H1 (cell line): Measurements from ENCODE around the gene CALHM2. TPM values are rescaled to one million over a fixed set of nuclear protein-coding genes. Genes with fewer than 3 reads are reported as not detected.

Experiments used
- CTCF ChIA-PET: fragments of 300-600 bp; sonication (Branson Sonifier 250); formaldehyde crosslinking; loops from one replicate; lab custom pipeline; 2021; ENCODE audit not compliant: partially characterized antibody; lab: Charles Lee
- POLR2A ChIA-PET: fragments of 300-600 bp; sonication (Branson Sonifier 250); formaldehyde crosslinking; loops from one replicate; lab custom pipeline; 2021; ENCODE audit warnings: inconsistent platforms; ENCODE audit not compliant: partially characterized antibody; lab: Charles Lee
- DNase-seq, 2 experiments: peaks; one replicate each; pipeline versions ENCODE4 v3.0.0 to v3.0.0-alpha.2; 2010 to 2022; ENCODE audit warnings: low spot score in 2 of 2, low read depth in 1 of 2, mixed read lengths in 1 of 2
- FAIRE-seq: peaks from 2 replicates; lab custom pipeline; 2011; peaks lifted over from hg19 to GRCh38; lab: Jason Lieb, UNC
- H2AFZ ChIP-seq: 2 replicates; pipeline ENCODE4 v1.8.1; 2012; ENCODE audit warnings: low read length, inconsistent platforms
- H2AK5ac ChIP-seq: 2 replicates; pipeline ENCODE4 v1.6.1; 2013; ENCODE audit warnings: low read depth, low read length
- H2BK120ac ChIP-seq: replicated peaks from 2 replicates; pipeline ENCODE3; 2013; ENCODE audit warnings: low read depth, low read length, inconsistent platforms
- H2BK12ac ChIP-seq: 2 replicates; pipeline ENCODE4 v1.6.1; 2013; ENCODE audit warnings: low read depth, low read length
- H2BK15ac ChIP-seq: 2 replicates; pipeline ENCODE4 v1.6.1; 2013; ENCODE audit warnings: low read length
- H2BK20ac ChIP-seq: 2 replicates; pipeline ENCODE4 v1.6.1; 2013; ENCODE audit warnings: low read length
- H2BK5ac ChIP-seq: 2 replicates; pipeline ENCODE4 v1.6.1; 2013; ENCODE audit warnings: low read depth, low read length
- H3K14ac ChIP-seq: 2 replicates; pipeline ENCODE4 v1.6.1; 2013; ENCODE audit warnings: inconsistent platforms; ENCODE audit not compliant: insufficient read length
- H3K18ac ChIP-seq: 2 replicates; pipeline ENCODE4 v1.6.1; 2013; ENCODE audit warnings: low read length; ENCODE audit errors: extremely low read depth
- H3K23ac ChIP-seq: 2 replicates; pipeline ENCODE4 v1.6.1; 2013; ENCODE audit warnings: inconsistent platforms; ENCODE audit not compliant: insufficient read length
- H3K23me2 ChIP-seq: 2 replicates; pipeline ENCODE4 v1.6.1; 2013; ENCODE audit warnings: low read depth, low read length
- H3K27ac ChIP-seq: 2 replicates; pipeline ENCODE4 v1.6.1; 2011; ENCODE audit warnings: low read depth, low read length, inconsistent platforms
- H3K27me3 ChIP-seq, 4 experiments: replicated peaks in 1 of 4; 1 replicate in 1 of 4; 2 replicates in 3 of 4; pipeline versions ENCODE4 v1.6.1 to v1.8.1; 2011 to 2013; ENCODE audit warnings: low read length in 3 of 4, mild to moderate bottlenecking in 3 of 4, inconsistent platforms in 2 of 4, mixed read lengths in 2 of 4, moderate library complexity in 1 of 4; ENCODE audit not compliant: control insufficient read depth in 3 of 4, insufficient read depth in 3 of 4; ENCODE audit errors: extremely low read depth in 1 of 4
- H3K36me3 ChIP-seq, 4 experiments: 2 replicates each; pipeline versions ENCODE4 v1.6.1 to v1.8.1; 2011 to 2013; ENCODE audit warnings: mild to moderate bottlenecking in 4 of 4, low read length in 3 of 4, moderate library complexity in 2 of 4, control low read depth in 1 of 4, inconsistent platforms in 1 of 4; ENCODE audit not compliant: insufficient read depth in 4 of 4, control insufficient read depth in 2 of 4
- H3K4ac ChIP-seq: replicated peaks from 2 replicates; pipeline ENCODE3; 2013; ENCODE audit warnings: low read length, low read depth, mixed read lengths, inconsistent platforms; ENCODE audit not compliant: insufficient read length
- H3K4me1 ChIP-seq, 4 experiments: replicated peaks in 1 of 4; 1 replicate in 1 of 4; 2 replicates in 3 of 4; pipeline versions ENCODE4 v1.6.1 to v1.8.1; 2011 to 2013; ENCODE audit warnings: low read length in 3 of 4, inconsistent platforms in 2 of 4, mixed read lengths in 1 of 4; ENCODE audit not compliant: insufficient read depth in 4 of 4, control insufficient read depth in 3 of 4
- H3K4me2 ChIP-seq, 2 experiments: 2 replicates each; pipeline versions ENCODE4 v1.6.1 to v1.8.1; 2011 to 2013; ENCODE audit warnings: low read depth in 2 of 2, low read length in 2 of 2, control low read depth in 1 of 2, inconsistent platforms in 1 of 2, mild to moderate bottlenecking in 1 of 2; ENCODE audit not compliant: insufficient read depth in 1 of 2
- H3K4me3 ChIP-seq, 4 experiments: fragments of 200-600, 300-600 bp in 1 of 4; sonication (generic), shearing (Covaris generic), sonication (Bioruptor Twin) in 1 of 4; 2 replicates each; pipeline versions ENCODE4 v1.5.1 to v1.8.1; 2011 to 2016; ENCODE audit warnings: low read length in 4 of 4, low read depth in 3 of 4, control low read depth in 2 of 4, inconsistent platforms in 2 of 4, mild to moderate bottlenecking in 2 of 4, mixed read lengths in 1 of 4, moderate library complexity in 1 of 4; ENCODE audit not compliant: insufficient read depth in 2 of 4; ENCODE audit errors: extremely low read depth in 1 of 4
- H3K56ac ChIP-seq: replicated peaks from 2 replicates; pipeline ENCODE3; 2013; ENCODE audit warnings: low read depth, mild to moderate bottlenecking, mixed read lengths, low read length, inconsistent platforms; ENCODE audit not compliant: insufficient read length
- H3K79me1 ChIP-seq: 2 replicates; pipeline ENCODE4 v1.6.1; 2013; ENCODE audit warnings: low read depth, low read length, control low read depth
- H3K79me2 ChIP-seq, 2 experiments: 2 replicates each; pipeline versions ENCODE4 v1.6.1 to v1.8.1; 2012 to 2013; ENCODE audit warnings: low read length in 2 of 2, mild to moderate bottlenecking in 2 of 2, inconsistent platforms in 1 of 2; ENCODE audit not compliant: insufficient read depth in 2 of 2, control insufficient read depth in 1 of 2
- H3K9ac ChIP-seq, 4 experiments: replicated peaks in 1 of 4; 1 replicate in 1 of 4; 2 replicates in 3 of 4; pipeline versions ENCODE4 v1.6.1 to v1.8.1; 2011 to 2013; ENCODE audit warnings: low read depth in 3 of 4, low read length in 3 of 4, control low read depth in 2 of 4, mild to moderate bottlenecking in 2 of 4, moderate library complexity in 2 of 4, inconsistent platforms in 1 of 4; ENCODE audit errors: extremely low read depth in 1 of 4
- H3K9me3 ChIP-seq, 2 experiments: 2 replicates each; pipeline versions ENCODE4 v1.6.1 to v1.8.1; 2012 to 2013; ENCODE audit warnings: mild to moderate bottlenecking in 2 of 2, moderate library complexity in 2 of 2, control low read depth in 1 of 2, inconsistent platforms in 1 of 2, low read depth in 1 of 2, low read length in 1 of 2, mixed read lengths in 1 of 2; ENCODE audit not compliant: insufficient read depth in 2 of 2
- H4K20me1 ChIP-seq, 2 experiments: replicated peaks in 1 of 2; 2 replicates each; pipeline versions ENCODE3 to v1.8.1; 2011 to 2013; ENCODE audit warnings: inconsistent platforms in 2 of 2, low read length in 2 of 2, mild to moderate bottlenecking in 1 of 2; ENCODE audit not compliant: insufficient read depth in 2 of 2, control insufficient read depth in 1 of 2
- H4K5ac ChIP-seq: 2 replicates; pipeline ENCODE4 v1.6.1; 2013; ENCODE audit warnings: low read length, low read depth, mixed read lengths, inconsistent platforms; ENCODE audit not compliant: insufficient read length
- H4K8ac ChIP-seq: 2 replicates; pipeline ENCODE4 v1.8.0; 2013; ENCODE audit warnings: mild to moderate bottlenecking, moderate library complexity, low read length, inconsistent platforms; ENCODE audit not compliant: insufficient read depth; ENCODE audit errors: extremely low read depth
- H4K91ac ChIP-seq: replicated peaks from 2 replicates; pipeline ENCODE3; 2013; ENCODE audit warnings: low read length, mixed read lengths, inconsistent platforms; ENCODE audit not compliant: insufficient read length
- EP300 ChIP-seq, 2 experiments: IDR thresholded peaks; 1 replicate in 1 of 2; 2 replicates in 1 of 2; pipeline ENCODE4 v1.6.1; 2011 to 2012; ENCODE audit warnings: low read depth in 2 of 2, low read length in 2 of 2, mild to moderate bottlenecking in 2 of 2, borderline replicate concordance in 1 of 2, inconsistent platforms in 1 of 2, moderate library complexity in 1 of 2
- KDM5A ChIP-seq: fragments of 200-600 bp; IDR thresholded peaks from 2 replicates; pipeline ENCODE4 v1.7.1; 2012; ENCODE audit warnings: mild to moderate bottlenecking, low read length, inconsistent platforms, mixed read lengths
- RFX5 ChIP-seq: IDR thresholded peaks from 2 replicates; pipeline ENCODE4 v1.6.1; 2011; ENCODE audit warnings: low read depth, low read length, improper control_type of control experiment, borderline replicate concordance
- RNF2 ChIP-seq: fragments of 200-900, 300-1000 bp; sonication (generic); IDR thresholded peaks from 2 replicates; pipeline ENCODE4 v1.7.1; 2016; ENCODE audit warnings: borderline replicate concordance, low read depth, mild to moderate bottlenecking, antibody characterized with exemption, low read length; ENCODE audit not compliant: poor library complexity, severe bottlenecking; ENCODE audit errors: missing control alignments
- SP2 ChIP-seq: IDR thresholded peaks from 2 replicates; pipeline ENCODE4 v1.6.1; 2012; ENCODE audit warnings: mild to moderate bottlenecking, low read length, inconsistent platforms
- SRF ChIP-seq: IDR thresholded peaks from 2 replicates; pipeline ENCODE4 v1.6.1; 2011; ENCODE audit warnings: mild to moderate bottlenecking, low read depth, low read length, moderate library complexity
- TBP ChIP-seq: IDR thresholded peaks from 2 replicates; pipeline ENCODE4 v1.6.1; 2011; ENCODE audit warnings: low read depth, low read length, improper control_type of control experiment
- TCF12 ChIP-seq: IDR thresholded peaks from 2 replicates; pipeline ENCODE4 v1.6.1; 2011; ENCODE audit warnings: low read depth, mild to moderate bottlenecking, low read length
- YY1 ChIP-seq: IDR thresholded peaks from 2 replicates; pipeline ENCODE4 v1.6.1; 2011; ENCODE audit warnings: low read depth, mild to moderate bottlenecking, low read length
- WGBS, 2 experiments: shearing (Covaris generic) in 1 of 2; methylation state at CpG; one replicate each; pipeline versions ENCODE4 v1.1.6 to v1.1.7; 2013 to 2015; ENCODE audit warnings: low lambda C conversion rate in 2 of 2, mixed read lengths in 2 of 2, inconsistent platforms in 1 of 2, low coverage in 1 of 2, missing lambda C conversion rate in 1 of 2; ENCODE audit not compliant: insufficient replicate concordance in 2 of 2, insufficient coverage in 1 of 2, insufficient read length in 1 of 2; ENCODE audit errors: extremely low coverage in 1 of 2, missing lambda C conversion rate in 1 of 2; 5-methylcytosine and 5-hydroxymethylcytosine counted together
- polyA plus RNA-seq, 7 experiments: library from polyadenylated mRNA; depleted of rRNA in 3 of 7; stranded (reverse) in 5 of 7; unstranded in 2 of 7; fragments of >200 nt in 5 of 7; fragments of 200-250 nt in 2 of 7; gene quantifications; 1 replicate in 5 of 7; 2 replicates in 1 of 7; 4 replicates in 1 of 7; pipeline versions ENCODE4 v1.2.1 to v1.2.3, GENCODE V29; 2011 to 2013; ENCODE audit warnings: missing spikeins in 2 of 7, mixed read lengths in 2 of 7
- total RNA-seq: library from RNA; stranded (reverse); fragmentation: NEBNext Ultra II Directional; extraction: Animal tissue kit (Norgen Biotek cat#: 25700); gene quantifications from 2 replicates; pipeline ENCODE4 v1.2.1, GENCODE V29; 2021
- TF ChIP-seq, protein P1 (sequence below): IDR thresholded peaks from 2 replicates; pipeline ENCODE4 v1.6.1; 2011; ENCODE audit warnings: low read depth, mild to moderate bottlenecking, low read length; ENCODE audit not compliant: insufficient read depth
- TF ChIP-seq, protein P2 (sequence below): IDR thresholded peaks from 2 replicates; pipeline ENCODE4 v1.6.1; 2012; ENCODE audit warnings: inconsistent platforms

CALHM2 gene
- total and polyA plus RNA-seq, 2 of the 8 experiments (the other 6 are each of a cell fraction or from before 2014, with no cell fraction given), result 1.2 to 2.4 TPM

DNA sequence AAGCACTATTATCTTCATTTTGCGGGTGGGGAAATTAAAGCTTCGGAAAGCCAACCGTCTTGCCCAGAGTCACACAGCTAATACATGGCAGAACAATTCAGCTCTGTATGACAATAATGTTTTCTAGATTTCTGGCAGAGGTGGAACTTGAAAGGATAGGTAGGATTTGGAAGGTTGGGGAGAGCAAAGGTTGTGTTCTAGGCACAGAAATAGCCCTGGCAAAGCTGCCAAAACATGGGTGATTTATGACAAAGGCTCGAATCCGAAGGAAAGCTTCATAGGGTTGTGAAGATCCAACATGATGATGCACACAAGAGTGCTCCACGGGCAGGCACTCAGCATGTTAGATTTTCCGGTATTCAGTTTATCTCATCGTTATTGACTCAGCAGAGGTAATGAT, 36.6 kb downstream of the CALHM2 start:
- Histone ChIP-seq H4K91ac (no peak overlapping the region), H3K14ac (no peak overlapping the region), H3K36me3 (peaks cover 57 to 97% (median 86%) of the 10 kb centered on the region in 4 experiments), H3K4me2 (no peak overlapping the region), H4K5ac (no peak overlapping the region), H3K9me3 (no peaks in the 10 kb centered on the region), H2BK5ac (no peak overlapping the region), H3K23ac (no peak overlapping the region), H2BK12ac (no peak overlapping the region), H3K23me2 (no peaks in the 10 kb centered on the region), H4K20me1 (peaks cover 7 to 9% of the 10 kb centered on the region in 2 experiments), H3K56ac (no peak overlapping the region), H3K18ac (no peak overlapping the region), H2BK15ac (no peak overlapping the region), H3K9ac (no peak overlapping the region), H4K8ac (no peak overlapping the region), H3K27me3 (no peaks in the 10 kb centered on the region), H3K4me3 (no peak overlapping the region), H3K27ac (no peak overlapping the region), H2BK120ac (no peak overlapping the region), H3K4me1 (no peaks in the 10 kb centered on the region), H2AFZ (no peak overlapping the region), H3K79me2 (no peaks in the 10 kb centered on the region), H2BK20ac (no peak overlapping the region), H3K79me1 (no peaks in the 10 kb centered on the region), H3K4ac (no peak overlapping the region), H2AK5ac (no peak overlapping the region)
- ChIA-PET CTCF (interaction anchor here (0.6 to 4.3 kb wide), 20 partner anchors 9 to 184 kb away, joined by 3 to 35 read pairs (median 4); partner anchors contain the start of genes ATP5MK, CALHM2 and PDCD11), POLR2A (interaction anchor here (1.2 to 2.1 kb wide), 5 partner anchors 10 to 70 kb away, joined by 3 to 7 read pairs (median 4); no protein-coding TSS in a partner anchor)
- WGBS, 2 experiments, result 91% methylated on average over 8 of the region's 8 CpGs; no CpG with 5 or more reads in 1 of the 2 experiments
- FAIRE-seq (no peak), DNase-seq (no peak)
- no peak for TF ChIP-seq EP300 (IDR thresholded peaks at IDR 0.05; ENCODE audit: borderline replicate concordance in 1 of 2, low read depth in 2 of 2, low read length in 2 of 2)
- no peak for TF ChIP-seq RFX5
- no peak for TF ChIP-seq KDM5A
- TF ChIP-seq YY1, result no peak
- TF ChIP-seq, protein P1, sequence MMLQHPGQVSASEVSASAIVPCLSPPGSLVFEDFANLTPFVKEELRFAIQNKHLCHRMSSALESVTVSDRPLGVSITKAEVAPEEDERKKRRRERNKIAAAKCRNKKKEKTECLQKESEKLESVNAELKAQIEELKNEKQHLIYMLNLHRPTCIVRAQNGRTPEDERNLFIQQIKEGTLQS, result no peak
- TF ChIP-seq TCF12, result no peak
- TF ChIP-seq, protein P2, sequence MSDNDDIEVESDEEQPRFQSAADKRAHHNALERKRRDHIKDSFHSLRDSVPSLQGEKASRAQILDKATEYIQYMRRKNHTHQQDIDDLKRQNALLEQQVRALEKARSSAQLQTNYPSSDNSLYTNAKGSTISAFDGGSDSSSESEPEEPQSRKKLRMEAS, result no peak
- no peak for TF ChIP-seq TBP
- no peak for TF ChIP-seq SRF
- no peak for TF ChIP-seq SP2
- TF ChIP-seq RNF2, result no peak
